GM12864 (cell line): ENCODE measurements around the gene SLC16A13.
"Not testable (repeated sequence)": the region's sequence is repeated elsewhere in the genome, so short reads cannot be mapped to it uniquely, and the experiment has no call there.

ENCODE experiments used
- DNase-seq: peaks from one replicate; pipeline ENCODE4 v3.0.0-alpha.2; 2011; ENCODE audit warnings: low read depth
- H3K4me3 ChIP-seq: 2 replicates; pipeline ENCODE4 v1.5.1; 2011; ENCODE audit warnings: mild to moderate bottlenecking, low read depth, low read length, control low read depth
- CTCF ChIP-seq: IDR thresholded peaks from 2 replicates; pipeline ENCODE4 v1.5.1; 2011; ENCODE audit warnings: low read depth, mild to moderate bottlenecking, moderate library complexity, low read length, control low read depth, inconsistent platforms; ENCODE audit errors: missing control alignments

SLC16A13 gene

GRCh38 chr17:7043182-7043496 is 7.3 kb downstream of the SLC16A13 start:
- peak overlapping the region; percentile 30 for H3K4me3 ChIP-seq
- no peak for TF ChIP-seq CTCF
- no peak for DNase-seq

- no peak for DNase-seq
- no peak for TF ChIP-seq CTCF
- peak within 1 kb of the TSS; percentile 30 for H3K4me3 ChIP-seq
Observed at GRCh38 chr17:7043497-7044198, 7.8 kb downstream of the SLC16A13 start, which contains the start of gene SLC16A11. Gene SLC16A11 (minus strand): TSS chr17:7044092. CDS start chr17:7043513, 579 bp downstream.

- peak; percentile 59 for TF ChIP-seq CTCF
- no peak overlapping the region; the same call in 1 of the 2 replicates for H3K4me3 ChIP-seq
- DNase-seq, result no peak
Observed at GRCh38 chr17:7045492-7046126, 9.8 kb downstream of the SLC16A13 start.

- H3K4me3 ChIP-seq, result peak overlapping the region; percentile 51
- no peak for DNase-seq
- no peak for TF ChIP-seq CTCF
Observed at GRCh38 chr17:7046127-7046724, 10.4 kb downstream of the SLC16A13 start.

GRCh38 chr17:7046725-7047397 is 11.0 kb downstream of the SLC16A13 start:
- peak; percentile 71 for DNase-seq
- H3K4me3 ChIP-seq, result peak overlapping the region; percentile 51

GRCh38 chr17:7047566-7047965 is 11.8 kb downstream of the SLC16A13 start:
- TF ChIP-seq CTCF, result no peak
- no peak overlapping the region for H3K4me3 ChIP-seq
- no peak for DNase-seq

- TF ChIP-seq CTCF, result no peak
- DNase-seq, result no peak
- H3K4me3 ChIP-seq, result no peak overlapping the region
Observed at GRCh38 chr17:7048968-7049367, 13.2 kb downstream of the SLC16A13 start.

- not testable (repeated sequence) for DNase-seq, H3K4me3 ChIP-seq
Observed at GRCh38 chr17:7050583-7050982, 14.8 kb downstream of the SLC16A13 start.
